Stimulated activated CD8-positive, alpha-beta memory T cell treated with anti-CD3 and anti-CD28 coated beads, Interleukin-4, amount 100 ng/mL, for 24 hours (primary cell): Measurements from ENCODE around the gene BACH2.

Experiments used
- DNase-seq: peaks from one replicate; pipeline ENCODE4 v3.0.0-alpha.2; 2020; ENCODE audit warnings: low read depth

BACH2 gene

DNA sequence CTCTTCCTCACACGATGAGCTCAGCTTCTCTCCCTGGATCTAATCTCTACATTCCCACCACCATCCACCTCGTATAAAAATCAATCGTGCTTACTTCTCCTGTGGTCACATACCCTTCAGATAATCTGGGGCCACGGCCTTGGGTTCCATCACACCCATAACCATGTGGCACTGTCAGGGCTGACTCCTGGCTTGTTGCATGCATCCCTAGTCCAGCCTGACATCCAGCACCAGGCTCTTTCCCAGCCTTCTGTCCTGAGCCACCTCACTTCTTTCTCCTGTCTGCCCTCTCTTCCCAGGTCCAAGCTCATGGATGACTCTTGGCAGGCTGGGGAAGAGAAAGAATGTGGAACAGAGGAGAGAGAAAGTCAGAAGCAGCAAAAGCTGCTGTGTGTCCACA, 199.8 kb downstream of the BACH2 start:
- DNase-seq, result no peak

- no peak for DNase-seq
Measured at GRCh38 chr6:90095788-90096187, 200.9 kb downstream of the BACH2 start.

DNA sequence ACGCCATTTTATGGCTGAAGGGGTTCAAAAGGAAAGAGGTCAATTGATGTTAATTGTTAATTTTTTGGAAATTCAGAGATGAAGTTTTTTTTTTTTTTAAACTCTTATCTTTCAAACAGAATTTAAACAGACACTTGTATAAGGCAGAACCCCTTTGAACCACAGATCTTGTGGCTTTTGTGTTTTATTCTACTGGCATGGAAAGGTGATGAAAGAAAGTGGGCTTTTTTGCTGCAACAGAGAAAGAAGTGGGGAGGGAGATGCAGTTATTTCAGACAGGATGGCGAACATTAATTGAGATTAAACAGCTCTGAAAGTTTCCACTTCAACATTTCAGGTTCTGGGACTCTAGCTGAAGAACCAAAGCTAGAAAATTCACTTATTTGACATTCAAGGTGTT, 201.5 kb downstream of the BACH2 start:
- no peak for DNase-seq

DNA sequence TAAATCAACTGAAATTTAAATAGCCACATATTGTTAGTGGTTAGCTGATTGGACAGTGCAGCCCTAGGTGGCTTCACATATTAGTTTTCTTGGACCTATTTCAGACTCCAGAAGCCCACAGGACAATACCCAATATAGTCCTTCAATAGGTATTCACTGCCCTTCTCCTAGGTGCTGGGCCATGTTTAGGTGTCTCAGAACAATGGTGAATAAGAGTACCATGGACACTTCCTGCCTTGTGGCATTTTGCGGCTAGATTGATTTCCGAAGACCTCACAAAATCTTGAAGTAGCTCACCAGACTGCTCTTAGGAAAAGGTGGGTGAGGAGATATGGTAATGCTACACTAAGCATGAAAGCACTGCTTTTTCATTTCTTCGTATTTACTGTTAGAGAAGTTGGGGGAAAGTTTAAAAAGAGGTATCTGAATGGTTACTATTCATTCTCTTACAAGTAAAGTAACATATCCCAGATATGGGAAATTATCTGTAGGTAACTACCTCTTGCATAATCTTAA, 203.0 kb downstream of the BACH2 start:
- DNase-seq, result no peak

DNA sequence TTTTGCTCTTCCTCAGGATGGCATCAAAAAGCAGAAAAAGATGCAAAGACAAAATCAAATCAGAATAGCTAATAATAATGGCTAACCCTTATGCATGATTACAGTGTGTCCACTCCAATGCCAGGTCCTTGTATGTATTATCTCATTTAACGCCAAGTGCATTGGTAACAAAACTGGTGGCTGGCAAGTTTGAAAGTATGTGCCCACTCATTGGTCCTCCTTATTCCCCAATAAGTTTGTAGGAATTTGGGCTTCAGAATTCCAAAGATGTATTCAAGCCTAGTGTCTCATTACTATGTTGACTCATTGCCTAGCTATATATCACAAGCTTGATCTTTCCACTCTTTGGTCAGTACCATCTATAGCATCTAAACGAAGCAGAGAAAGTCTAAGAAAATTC, 205.8 kb downstream of the BACH2 start:
- no peak for DNase-seq

GRCh38 chr6:90088009-90088408, 208.6 kb downstream of the BACH2 start:
- DNase-seq, result no peak

DNA sequence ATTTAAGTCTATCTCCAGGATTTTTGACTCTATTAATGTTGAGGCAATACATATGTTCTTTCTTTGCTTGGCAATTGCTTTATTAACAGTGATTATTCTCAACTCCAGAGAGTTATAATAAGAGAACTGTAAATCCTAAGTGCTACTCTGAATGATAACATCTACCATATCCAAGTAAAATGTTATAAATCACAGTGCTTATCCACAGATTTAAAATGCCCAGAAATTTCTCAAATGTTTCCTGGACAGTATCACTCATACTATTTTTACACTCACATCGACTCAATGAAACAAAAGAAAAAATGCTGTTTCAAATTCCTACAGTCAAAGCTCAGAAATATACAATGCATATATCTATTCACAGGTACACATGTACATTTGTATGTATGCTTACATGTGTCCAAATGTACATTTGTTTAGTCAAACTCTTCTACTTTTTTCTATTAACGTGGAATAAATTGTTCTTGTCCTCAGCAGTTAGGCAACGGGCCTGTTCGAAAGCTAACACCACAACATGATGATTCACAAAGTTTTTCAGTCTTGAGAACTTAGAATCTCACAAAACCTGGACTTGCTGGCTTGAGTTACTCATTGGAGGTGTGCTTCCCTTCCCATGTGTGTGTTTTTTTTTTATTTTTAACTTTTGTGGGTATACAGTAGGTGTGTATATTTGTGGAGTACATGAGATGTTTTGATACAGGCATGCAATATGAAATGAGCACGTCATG, 209.4 kb downstream of the BACH2 start:
- no peak for DNase-seq

DNA sequence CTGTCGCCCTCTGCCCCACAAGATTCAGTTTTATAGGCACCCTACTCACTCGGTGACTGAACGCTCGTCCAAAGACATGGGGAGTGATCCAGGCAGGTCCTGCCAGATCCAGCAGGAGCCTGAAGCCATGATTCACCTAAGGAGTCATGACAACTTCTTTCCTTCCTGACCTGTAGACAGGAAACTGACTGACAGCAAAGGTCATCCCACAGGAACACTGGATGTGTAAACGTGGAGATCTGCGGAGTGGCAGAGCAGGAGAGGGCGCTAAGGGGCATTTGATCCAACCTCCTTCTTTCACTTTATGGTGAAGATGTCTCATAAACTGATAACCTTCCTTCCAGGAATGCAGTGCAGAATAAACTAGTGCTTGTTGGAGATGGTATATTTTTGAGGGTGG, 210.1 kb downstream of the BACH2 start:
- no peak for DNase-seq

- peak; percentile 22 for DNase-seq
Measured at GRCh38 chr6:90083891-90084290, 212.8 kb downstream of the BACH2 start.

- DNase-seq, result no peak
Measured at GRCh38 chr6:90082847-90083246, 213.8 kb downstream of the BACH2 start.

- peak; percentile 62 for DNase-seq
Measured at GRCh38 chr6:90080876-90081481, 215.7 kb downstream of the BACH2 start.

GRCh38 chr6:90079560-90080490, 216.8 kb downstream of the BACH2 start:
- DNase-seq, result peak; percentile 44

DNA sequence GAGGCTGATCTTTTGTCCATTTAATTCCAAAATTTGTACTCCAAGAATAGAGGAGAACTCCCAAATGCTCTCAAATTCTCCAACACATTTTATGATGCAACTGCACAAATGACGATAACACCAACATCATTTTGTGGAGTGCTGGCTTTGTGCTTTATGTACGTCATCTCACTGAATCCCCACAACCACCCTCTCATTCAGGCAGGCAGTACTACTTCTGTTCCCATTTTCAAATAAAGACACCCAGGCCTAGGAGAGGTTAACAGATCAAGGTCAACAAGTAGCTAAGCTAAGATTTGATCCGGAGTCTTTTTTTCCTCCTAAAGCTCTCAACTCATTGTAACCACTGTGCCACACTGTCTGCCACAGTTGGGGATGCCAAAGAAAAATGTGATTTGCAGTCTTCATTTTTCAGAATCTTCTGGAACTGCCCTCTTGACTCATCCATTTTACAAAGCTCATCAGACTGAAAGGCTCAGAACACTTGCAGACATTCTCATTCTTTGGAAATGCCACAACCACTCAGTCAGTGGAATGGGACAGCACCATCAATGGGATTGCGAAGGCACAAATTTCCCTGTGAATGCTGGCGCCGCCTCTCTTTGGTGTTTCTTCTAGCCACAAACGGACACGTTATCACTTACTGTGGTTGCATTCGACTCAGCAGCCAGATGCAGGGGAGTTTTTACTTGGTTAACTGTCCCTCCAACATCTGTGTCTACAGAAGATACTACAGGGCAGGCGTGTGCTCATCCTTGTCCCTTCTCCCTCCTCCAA, 217.9 kb downstream of the BACH2 start:
- peak; percentile 55 for DNase-seq

- DNase-seq, result no peak
Measured at GRCh38 chr6:90076511-90077415, 219.9 kb downstream of the BACH2 start.

GRCh38 chr6:90074161-90074850, 222.3 kb downstream of the BACH2 start:
- no peak for DNase-seq

- no peak for DNase-seq
Measured at GRCh38 chr6:90072935-90073464, 223.6 kb downstream of the BACH2 start.

- DNase-seq, result no peak
Measured at GRCh38 chr6:90072501-90072900, 224.1 kb downstream of the BACH2 start.

- no peak for DNase-seq
Measured at GRCh38 chr6:90068703-90069523, 227.7 kb downstream of the BACH2 start.

GRCh38 chr6:90068264-90068663, 228.4 kb downstream of the BACH2 start:
- DNase-seq, result no peak
